ENCODE data around the gene CSF2RB. TPM values are rescaled to one million over a fixed set of nuclear protein-coding genes. Genes with fewer than 3 reads are reported as not detected.
A peak's percentile ranks its signal among the peaks of the same experiment; 100 is the strongest.

Gene CSF2RB
- total and polyA plus RNA-seq, 2 donors (not counting 3 experiments of a cell fraction or from before 2014, with no cell fraction given), result 20.6 to 68.2 TPM

- H3K36me3 ChIP-seq (ENCODE audit: control insufficient read depth in 2 of 2, extremely low read depth in 1 of 2, insufficient read depth in 2 of 2, low read length in 2 of 2), result no peaks in the 10 kb centered on the region
- no peaks in the 10 kb centered on the region for H4K20me1 ChIP-seq (replicated peaks; ENCODE audit: control insufficient read depth, extremely low read depth, insufficient read depth, low read length)
- peaks cover 37% of the 10 kb centered on the region for H3K4me1 ChIP-seq (ENCODE audit: control insufficient read depth, extremely low read depth, insufficient read depth, low read length)
- ChIA-PET CTCF (interaction anchor here (1.4 to 2.9 kb wide), 2 partner anchors 11 to 23 kb away, joined by 3 to 14 read pairs; no protein-coding TSS in a partner anchor), POLR2A (no interaction called here)
- H3K27me3 ChIP-seq (ENCODE audit: control insufficient read depth in 2 of 2, insufficient read depth in 2 of 2, low read length in 2 of 2), result no peaks in the 10 kb centered on the region
- H2AFZ ChIP-seq (ENCODE audit: low read depth, low read length), result peak overlapping the region; percentile 79
- DNase-seq (ENCODE audit: low read depth, low spot score), result peak; percentile 93
- intact Hi-C loops (cut with micrococcal nuclease) (loop anchor here (1.0 kb wide), 1 partner anchor 34 kb away; the partner anchor contains the start of gene CSF2RB), dilution Hi-C loops (cut with MboI; ENCODE audit: extremely low pct_ligation_motif_present, low sequenced_read_pairs) (no loop called here)
- no peaks in the 10 kb centered on the region for H3K9me1 ChIP-seq (replicated peaks; ENCODE audit: control insufficient read depth, extremely low read depth, insufficient read depth, low read length)
- peak; percentile 82 for FAIRE-seq
- peak; percentile 51 for TF ChIP-seq POLR2A (IDR thresholded peaks at IDR 0.05; ENCODE audit: low read depth, low read length)
- peak; percentile 59 for TF ChIP-seq JUN (IDR thresholded peaks at IDR 0.05; ENCODE audit: borderline replicate concordance, insufficient read depth, insufficient read length, low read depth)
- no peak for TF ChIP-seq MYC (IDR thresholded peaks at IDR 0.05; ENCODE audit: low read depth, low read length)
- no peak for TF ChIP-seq MAX (IDR thresholded peaks at IDR 0.05; ENCODE audit: insufficient read depth, insufficient read length)
- no peak for TF ChIP-seq CTCF (IDR thresholded peaks at IDR 0.05; ENCODE audit: extremely low read depth in 1 of 2, insufficient read depth in 1 of 2, low read depth in 1 of 2, low read length in 2 of 2)
- TF ChIP-seq POLR2AphosphoS5 (IDR thresholded peaks at IDR 0.05; ENCODE audit: insufficient read depth, low read depth, low read length), result peak; percentile 37
- peak; percentile 47 for TF ChIP-seq FOS (IDR thresholded peaks at IDR 0.05; ENCODE audit: borderline replicate concordance, insufficient read depth, low read length)
- TF ChIP-seq EZH2 (IDR thresholded peaks at IDR 0.05; ENCODE audit: borderline replicate concordance, low read depth, low read length, severe bottlenecking), result no peak
- peak; percentile 48 for TF ChIP-seq GATA2 (IDR thresholded peaks at IDR 0.05; ENCODE audit: insufficient read depth, insufficient read length, low read depth, low read length)
- H3K79me2 ChIP-seq (ENCODE audit: control insufficient read depth, insufficient read depth, low read length), result no peaks in the 10 kb centered on the region
- peak overlapping the region; percentile 96 for H3K27ac ChIP-seq (ENCODE audit: insufficient read depth, low read depth, low read length)
- peaks cover 2% of the 10 kb centered on the region for H3K9me3 ChIP-seq (replicated peaks; ENCODE audit: control insufficient read depth, insufficient read depth, low read length)
- no TSS peak for BruUV-seq (replicated peaks)
- peak overlapping the region; percentile 61 for H3K4me2 ChIP-seq (ENCODE audit: insufficient read depth, low read length)
- peak overlapping the region; percentile 74 for H3K9ac ChIP-seq (replicated peaks; ENCODE audit: extremely low read depth, insufficient read depth, low read length)
- no peak overlapping the region for H3K4me3 ChIP-seq (replicated peaks in 1 of 3; ENCODE audit: insufficient read depth in 1 of 3, low read depth in 1 of 3, low read length in 3 of 3)
Measured at GRCh38 chr22:36879775-36880174, 33.7 kb upstream of the CSF2RB start.
